ENCODE measurements around the gene PCDHGA1.
A peak's percentile ranks its signal among the peaks of the same experiment; 100 is the strongest.

GRCh38 chr5:141524604-141525597 lies 194.6 kb downstream of the PCDHGA1 start:
- TF ChIP-seq CTCF (IDR thresholded peaks at IDR 0.05; ENCODE audit: low read length) (peak; percentile 100), EZH2 (optimal IDR thresholded peaks at IDR 0.05; ENCODE audit: low read depth, low read length) (no peak), EZH2phosphoT487 (IDR thresholded peaks at IDR 0.05; ENCODE audit: low read length) (no peak)
